IPS-NIHi11 (cell line): ENCODE data around the gene CCDC82.

ENCODE experiments used
- DNase-seq: peaks from one replicate; pipeline ENCODE4 v3.0.0; 2012; ENCODE audit warnings: mixed read lengths, low spot score

Gene CCDC82

DNA sequence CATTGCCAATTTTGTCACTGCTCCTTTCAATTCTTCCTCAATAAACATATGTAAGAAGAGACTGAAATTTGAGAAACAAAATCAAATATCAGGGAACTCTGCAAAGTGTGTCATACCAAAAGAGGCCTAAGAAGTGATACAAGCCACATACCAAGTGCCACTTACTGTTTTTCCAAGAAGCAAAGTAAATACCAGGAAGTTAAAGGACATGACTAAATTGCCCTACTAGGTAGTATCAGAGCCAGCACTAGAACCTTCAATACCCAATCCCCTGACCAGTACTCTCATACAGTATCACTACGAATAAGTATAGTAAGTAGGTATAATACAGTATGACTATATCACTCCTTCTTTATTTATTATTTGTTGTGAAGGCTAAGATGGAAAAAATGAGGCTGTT, 60.3 kb downstream of the CCDC82 start:
- no peak for DNase-seq

DNA sequence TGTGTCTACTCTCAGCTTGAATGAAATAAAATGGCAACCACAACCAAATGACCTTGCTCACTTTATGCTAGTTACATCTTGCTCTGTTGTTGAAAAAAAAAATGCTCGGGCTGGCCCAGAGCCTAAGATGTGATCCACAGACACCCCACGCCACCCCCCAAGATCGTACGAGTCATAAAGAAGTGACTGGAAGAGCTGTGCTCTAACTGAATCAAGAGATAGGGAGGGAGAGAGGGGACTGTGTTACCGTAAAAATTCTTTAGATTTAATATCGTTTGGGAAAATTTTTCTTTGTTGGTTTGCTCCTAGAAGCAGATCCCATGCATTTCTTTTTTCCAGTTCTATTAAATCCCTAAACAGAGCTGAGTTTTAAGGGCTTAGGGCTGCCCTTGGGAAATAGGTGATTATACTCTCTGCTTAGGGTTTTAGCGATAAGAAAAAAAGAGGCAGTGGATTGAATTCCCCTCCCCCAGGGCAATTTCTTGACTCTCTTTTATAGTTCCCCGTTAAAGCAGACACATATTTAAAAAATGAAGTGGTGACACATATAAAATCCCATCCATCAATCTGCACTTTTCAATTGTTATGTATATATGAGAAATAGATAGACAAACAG, 61.2 kb downstream of the CCDC82 start:
- no peak for DNase-seq

DNA sequence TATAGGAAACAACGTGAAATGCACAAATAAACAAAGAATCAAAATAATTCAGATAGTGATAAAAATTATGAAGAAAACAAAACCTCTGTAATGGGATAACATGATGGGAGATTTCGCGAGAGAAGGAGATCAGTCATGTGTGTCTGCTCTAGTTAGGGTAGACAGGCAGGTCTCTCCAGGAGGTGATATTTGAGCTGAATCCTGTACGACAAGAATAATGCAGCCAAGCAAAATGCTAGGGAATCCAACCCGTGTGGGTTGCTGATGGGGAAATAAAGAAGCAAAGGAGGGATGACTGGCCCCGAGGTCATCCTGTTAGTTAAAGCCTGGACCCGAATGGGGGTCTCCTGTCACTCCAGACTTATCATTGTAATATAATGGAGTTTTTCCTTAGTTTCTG, 62.8 kb downstream of the CCDC82 start:
- DNase-seq = peak; percentile 28

DNA sequence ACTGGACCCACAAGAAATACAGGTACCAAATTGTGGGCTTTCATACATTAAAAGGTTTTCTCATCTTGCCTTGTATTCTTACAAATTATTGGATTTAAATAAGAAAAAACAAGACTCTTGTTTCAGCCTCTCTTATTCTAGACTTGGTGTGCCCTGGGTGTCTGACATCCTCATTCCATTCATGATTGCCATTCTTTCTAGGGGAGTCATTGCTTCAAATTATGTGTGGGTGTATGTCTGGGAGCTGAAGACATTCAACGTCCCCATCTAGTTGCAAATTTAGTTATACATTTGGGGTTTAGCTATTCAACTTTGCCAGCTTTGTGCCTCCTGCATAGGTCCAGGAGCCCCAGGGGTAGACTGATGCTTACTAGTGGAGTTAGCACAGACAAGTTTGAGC, 64.8 kb downstream of the CCDC82 start:
- DNase-seq = peak; percentile 35

DNA sequence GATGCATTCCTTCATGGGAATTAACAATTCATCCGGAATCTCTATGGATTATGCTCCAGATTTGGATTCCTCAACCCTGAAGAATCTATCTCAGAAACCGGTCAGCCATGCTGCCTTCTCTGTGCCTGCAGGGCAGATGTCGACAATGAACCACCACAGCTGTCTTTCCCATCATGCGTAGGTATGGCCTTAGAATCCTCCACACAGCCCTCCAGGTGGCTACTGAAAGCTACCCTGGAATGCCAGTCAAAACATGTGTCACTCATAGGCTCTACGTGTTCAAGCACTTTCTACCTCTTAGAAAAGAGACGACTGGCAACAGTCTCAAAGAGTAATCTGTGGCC, 66.1 kb downstream of the CCDC82 start:
- no peak for DNase-seq

DNA sequence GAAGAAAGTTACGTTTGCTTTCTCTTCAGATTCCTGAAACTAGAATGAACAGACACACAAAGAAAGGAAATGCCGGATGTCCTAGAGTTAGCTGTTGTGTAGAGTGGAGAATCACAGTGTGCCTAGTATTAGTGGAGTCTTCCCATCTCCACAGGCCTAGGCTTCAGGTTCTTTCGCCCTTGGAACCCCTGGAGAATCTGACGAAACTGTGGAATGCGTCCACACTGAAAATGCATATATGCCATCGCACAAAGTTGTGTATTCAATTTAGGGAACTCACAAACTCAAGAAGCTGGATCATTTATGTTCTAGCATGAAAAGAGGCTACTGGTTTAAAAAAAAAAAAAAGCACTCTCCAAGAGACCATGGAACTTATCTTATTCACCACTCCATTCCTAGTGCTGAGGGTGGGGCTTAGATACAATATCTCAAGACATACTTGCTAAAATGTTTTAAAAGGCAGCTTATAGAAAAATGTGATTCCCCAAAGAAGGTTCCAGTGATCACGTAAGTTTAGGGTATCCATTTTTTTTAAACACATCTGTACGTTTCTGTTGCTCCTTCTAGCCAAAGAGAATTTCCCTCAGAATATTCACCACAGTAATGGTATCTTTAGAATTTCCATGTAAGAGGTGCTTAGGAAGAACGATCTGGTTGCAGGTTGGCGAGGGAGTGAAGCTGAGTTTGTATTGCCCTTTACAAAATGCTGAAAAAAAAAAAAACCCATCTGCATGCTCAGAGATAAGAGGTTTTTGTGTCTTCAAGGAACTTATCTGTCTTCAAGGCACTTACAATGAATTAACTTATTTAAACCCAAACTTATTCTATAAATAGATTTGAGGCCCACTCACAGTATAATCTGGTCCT, 66.7 kb downstream of the CCDC82 start:
- DNase-seq = no peak

DNA sequence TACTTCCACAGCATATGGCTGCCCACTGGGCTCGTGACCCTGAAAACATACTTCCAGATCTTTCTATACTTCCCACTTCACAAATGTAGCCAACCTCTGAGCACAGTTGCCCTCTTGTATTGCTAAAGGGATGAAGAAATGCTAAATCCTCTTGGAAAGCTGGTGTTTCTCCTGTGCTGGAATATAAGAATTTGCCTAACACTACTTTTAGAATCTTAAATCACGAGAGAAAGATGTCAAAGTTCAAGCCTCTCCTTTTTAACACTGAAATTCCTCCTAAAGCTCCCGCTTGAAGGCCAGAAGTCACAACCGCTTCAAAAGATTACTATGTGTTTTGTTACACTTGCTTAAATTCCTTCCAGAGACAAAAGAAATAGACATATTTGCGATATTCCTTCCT, 68.6 kb downstream of the CCDC82 start:
- DNase-seq = no peak

DNA sequence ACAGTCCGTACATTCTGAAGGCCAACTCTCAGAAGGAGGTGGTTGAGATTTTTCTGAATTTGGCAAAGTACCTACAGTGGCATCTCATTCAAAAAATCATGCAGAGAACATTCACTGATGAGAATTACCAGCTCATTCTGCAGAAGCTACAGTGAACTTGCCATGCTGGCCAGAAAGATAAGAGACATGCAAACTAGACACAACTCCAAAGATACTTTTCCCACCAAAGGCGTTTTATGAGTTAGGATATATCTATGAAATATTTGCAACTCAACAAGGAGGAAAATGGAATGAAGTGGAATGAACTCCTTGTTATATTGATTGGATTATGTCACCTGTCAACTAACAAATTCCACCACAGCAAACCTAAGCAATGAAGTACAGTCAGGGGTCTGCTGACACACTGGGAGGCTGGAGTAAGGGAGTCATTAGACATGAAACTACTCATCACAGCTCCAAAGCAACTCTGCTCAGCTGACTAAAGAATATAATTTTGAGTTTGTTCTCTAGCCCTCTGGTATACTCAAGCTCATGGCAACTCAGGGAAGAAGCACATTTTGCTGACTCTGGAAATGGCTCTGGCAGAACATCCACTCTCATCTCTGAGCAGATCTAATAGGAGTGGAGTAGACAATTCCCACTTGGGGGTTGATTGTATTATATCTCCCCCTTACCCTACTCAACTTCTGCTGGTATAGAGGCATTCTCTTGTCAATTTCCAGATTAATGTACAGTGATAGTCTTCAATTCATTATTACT, 69.6 kb downstream of the CCDC82 start:
- DNase-seq = no peak

DNA sequence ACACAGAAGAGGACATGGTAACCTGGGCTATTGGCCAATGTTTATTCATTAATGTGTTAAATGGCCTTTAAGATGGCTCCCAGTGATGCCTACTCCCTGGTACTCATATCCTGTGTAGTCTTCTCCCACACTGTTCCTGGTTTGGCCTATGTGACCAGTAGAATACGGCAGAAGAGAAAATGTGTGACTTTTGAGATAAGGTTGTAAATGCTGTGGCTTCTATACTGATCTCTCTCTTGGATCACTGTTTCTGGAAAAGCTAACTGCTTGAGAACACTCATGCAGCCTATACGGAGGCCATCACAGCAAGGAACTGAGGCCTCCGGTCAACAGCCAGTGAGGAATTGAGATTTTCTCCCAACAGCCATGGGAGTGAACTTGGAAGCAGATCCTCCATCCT, 70.9 kb downstream of the CCDC82 start:
- DNase-seq = no peak

DNA sequence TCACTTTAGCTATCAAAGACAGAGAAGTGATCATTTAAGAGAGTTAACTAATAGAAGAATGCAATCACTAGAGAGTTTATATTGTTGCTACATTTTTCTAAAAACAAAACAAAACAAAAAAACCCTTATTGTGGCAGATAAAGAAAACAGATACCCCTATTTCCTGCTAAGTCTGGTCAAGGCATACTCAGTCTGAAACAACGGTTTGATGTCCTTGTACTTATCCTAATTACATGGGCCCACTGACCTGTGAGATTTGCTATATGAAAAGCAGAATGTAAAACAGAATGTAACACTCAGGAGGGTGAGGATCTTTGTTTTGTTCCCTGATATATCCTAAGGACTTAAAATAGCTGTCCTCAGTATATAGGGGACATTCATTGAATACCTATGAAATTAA, 71.3 kb downstream of the CCDC82 start:
- no peak for DNase-seq

DNA sequence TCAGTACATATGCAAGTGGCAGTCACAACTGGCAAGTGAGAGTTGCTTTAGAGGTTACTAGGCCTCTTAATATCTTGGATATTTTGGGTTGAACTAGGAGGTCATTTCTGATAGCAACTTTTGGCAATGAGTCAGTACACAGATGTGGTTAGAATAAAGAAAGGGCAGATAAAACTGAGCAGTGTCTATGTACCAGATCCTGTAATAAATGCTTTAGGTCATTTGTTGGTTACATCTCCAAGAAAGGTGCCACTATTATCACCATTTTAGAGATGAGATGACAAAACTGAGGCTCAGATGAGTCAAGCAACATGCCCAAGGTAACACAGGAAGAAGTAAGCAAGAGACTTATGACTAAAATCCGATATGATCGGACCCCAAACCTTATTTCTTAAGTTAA, 71.7 kb downstream of the CCDC82 start:
- DNase-seq = no peak

DNA sequence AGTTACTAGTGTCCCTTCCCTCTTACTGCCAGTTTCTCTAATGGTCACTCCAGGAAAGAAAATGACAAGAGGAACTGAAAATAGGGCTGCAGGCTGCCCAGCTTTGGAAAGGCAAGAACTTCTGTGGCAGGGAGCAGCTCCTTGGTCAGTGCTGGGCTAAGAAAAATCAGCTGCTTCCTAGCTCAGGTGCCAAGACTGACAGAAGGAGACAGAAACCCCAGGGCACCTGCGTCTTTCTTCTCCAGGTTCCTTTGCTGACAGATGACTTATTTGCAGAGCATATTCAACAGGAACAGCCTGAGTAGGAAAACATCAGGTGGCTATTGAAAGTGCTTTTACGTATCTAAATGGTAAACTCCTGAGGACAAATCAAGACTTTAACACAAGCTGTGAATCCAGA, 72.1 kb downstream of the CCDC82 start:
- DNase-seq = no peak

DNA sequence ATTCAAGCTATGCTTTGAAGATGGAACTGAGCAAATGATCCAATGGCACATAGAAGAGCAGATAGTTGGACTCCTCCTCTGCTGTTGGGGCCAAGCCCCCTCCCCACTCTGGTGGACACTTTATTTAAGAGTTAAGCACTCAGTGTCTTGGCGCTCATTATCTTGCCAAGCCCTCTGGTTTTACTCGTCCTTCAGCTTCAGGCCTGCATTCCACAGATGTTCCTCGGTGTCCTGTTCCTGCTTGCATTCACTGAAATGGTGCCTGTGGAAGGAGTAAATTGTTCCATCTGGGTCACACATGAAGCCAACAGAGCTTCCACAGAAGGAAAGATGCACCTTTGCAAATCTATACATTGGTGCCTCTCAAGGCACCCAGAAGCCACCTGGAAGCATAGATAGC, 72.8 kb downstream of the CCDC82 start:
- no peak for DNase-seq

DNA sequence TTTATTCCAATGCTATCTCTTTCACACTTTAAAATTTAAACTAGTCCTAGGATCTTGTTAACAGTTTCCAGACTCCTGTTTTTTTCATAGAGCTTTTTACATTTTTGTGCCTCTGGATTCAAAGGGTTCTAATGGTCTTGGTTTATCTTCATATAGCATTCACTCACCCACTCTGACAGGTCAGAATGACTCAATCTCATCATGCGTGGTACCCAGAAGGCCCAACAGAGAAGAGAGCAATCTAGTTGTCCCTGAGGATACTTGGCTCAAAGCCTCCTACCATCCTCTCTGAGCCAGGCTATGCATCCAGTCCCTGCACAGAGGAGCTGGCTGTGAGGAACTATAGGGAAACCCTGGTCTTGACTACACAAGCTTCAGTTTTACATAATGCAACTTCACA, 74.2 kb downstream of the CCDC82 start:
- no peak for DNase-seq

DNA sequence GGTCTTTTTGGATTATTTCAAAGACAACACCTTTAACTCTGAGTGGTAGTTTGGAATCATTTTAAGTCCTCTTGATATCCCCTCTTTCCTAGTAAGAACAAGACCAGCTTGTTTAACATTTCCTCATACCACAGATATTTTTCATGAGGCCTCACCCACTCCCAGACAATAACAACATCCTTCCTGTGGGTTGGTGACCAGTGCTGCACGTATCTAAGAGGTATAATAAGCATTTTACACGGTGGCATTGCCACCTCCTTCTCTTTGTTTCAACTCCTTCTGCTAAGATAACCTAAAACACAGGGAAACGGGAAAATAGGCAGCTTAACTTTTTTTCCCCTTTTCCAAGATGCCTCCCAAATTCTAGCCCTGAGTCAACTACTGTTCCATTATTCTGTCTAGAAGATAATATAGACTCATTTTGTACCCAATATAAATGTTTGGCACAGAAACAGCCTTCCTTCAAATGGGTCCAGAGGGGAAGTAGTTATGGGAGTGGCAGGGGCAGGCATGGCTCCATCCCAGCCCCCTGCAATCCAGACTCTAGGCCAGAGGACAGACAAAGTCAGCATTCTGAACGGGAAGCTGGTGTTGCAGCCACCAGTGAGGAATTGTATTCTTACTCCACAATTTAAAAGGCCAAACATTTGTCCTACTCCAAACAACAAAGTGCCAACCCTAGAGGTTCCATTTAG, 75.2 kb downstream of the CCDC82 start:
- no peak for DNase-seq

DNA sequence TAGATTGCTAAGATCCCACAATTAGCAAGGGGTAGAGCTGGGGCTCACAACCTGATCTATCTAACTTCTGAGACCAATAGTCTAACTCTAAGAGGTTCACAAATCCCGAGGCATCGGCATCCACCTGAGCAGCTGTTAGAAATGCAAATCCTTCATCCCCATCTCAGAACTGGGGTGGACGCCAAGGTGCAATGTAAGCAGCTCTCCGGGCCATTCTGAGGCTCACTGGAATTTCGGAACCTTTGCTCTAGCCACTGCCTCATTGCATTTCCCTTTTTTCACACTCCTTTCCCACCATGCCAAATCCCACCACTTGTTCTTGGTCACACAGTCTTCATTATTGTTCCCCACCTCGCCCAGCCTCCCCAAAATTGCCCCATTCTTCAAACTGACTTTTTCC, 76.5 kb downstream of the CCDC82 start:
- no peak for DNase-seq

DNA sequence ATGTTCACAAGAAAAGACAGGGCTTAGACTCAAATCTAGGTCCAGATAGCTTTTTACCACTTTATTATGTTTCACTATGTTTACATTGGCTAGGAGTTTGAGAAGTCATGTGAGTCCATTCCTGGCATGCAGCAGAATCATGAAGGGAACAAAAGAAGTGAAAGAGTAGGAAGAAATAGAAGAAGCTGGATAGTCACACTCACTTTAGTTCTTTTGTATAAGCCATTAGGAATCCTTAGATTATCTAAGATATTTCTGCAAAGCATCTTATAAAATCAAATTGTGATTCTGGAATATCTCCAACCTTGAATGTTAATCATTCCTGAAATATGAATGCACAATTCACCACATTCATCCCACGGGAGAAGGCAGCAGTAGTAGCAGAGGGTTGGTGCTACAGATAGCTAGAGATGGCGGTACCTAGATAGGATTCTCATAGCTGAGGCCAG, 78.6 kb downstream of the CCDC82 start:
- no peak for DNase-seq

DNA sequence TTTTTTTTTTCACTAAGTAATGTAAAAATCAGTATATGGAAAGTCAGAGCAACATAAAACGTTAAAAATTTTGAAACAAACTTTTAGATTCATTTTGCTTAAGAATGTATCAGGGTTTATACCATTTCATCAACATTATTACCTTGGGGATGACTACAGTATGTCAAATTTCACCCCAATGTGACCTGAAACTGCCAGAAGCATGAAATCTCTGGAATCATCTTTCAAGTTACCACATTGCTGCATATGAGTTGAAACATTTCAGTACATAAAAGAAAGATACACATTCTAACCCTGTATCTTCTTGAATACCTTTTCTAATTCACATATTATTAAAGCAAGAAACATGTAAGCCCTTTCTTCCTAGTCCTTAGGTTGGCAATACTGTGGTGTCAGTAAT, 79.5 kb downstream of the CCDC82 start:
- DNase-seq = no peak

DNA sequence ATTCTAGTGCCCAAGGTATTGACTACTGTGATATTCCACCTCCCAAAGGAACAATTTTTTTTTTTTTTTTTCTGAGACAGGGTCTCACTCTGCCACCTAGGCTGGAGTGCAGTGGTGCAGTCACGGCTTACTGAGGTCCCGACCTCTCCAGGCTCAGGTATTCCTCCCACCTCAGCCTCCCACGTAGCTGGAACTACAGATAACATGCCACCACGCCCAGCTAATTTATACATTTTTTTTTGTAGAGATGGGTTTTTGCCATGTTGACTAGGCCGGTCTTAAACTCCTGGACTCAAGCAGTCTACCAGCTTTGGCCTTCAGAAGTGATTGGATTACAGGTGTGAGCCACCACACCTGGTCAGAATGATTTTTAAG, 80.1 kb downstream of the CCDC82 start:
- no peak for DNase-seq

DNA sequence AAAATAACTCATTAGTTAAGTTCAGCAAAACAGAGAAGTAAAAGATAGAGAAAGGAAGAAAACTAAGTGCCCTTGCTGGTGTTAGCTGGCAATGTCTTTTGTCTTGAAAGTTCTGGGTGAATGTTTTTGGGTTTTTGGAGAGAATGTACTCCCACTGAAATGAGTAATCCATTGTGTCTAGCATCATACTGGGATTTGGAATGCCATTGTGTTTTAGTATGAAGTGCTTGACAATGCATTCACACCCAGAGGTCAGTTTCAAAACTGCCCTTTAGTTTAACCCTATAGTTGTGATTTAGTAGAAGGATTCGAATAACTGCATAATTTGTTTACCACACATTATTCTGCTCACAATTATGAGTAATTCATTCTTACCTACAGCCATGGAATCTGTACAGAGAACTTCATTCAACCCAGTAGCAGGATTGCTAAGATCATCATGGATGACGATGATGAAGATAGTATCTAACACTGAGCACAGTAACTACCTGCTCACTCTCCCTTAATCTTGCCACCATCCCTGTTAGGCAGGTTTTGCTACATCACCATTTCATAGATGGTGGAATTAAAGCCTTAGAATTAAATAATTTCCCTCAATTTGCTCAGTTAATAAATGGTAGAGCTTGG, 80.6 kb downstream of the CCDC82 start:
- DNase-seq = no peak

DNA sequence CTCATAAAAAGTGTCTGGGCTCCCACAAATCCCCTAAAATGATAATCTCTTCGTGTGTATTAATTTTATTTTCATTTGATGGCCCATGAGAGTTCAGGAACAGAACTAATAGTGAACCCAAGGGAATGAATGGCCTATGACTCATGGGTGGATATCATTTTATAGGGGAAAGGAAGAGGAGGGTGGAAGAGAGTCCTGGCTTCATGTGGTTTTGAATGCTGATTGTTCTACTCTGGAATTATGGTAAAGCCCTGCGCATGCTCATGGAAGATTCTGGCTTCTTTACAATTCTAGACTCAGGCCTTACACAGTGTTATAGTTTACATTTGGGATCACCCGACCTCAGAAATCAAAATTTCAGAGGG, 82.0 kb downstream of the CCDC82 start:
- DNase-seq = no peak
